HEK293T (cell line): ENCODE measurements around the gene FAM76B.

ENCODE experiments used
- FOXA1 ChIP-seq: fragments of 450-650 bp; IDR thresholded peaks from 2 replicates; pipeline ENCODE4 v1.6.1; 2016; ENCODE audit warnings: mild to moderate bottlenecking
- FOXK2 ChIP-seq: fragments of 450-650 bp; IDR thresholded peaks from 2 replicates; pipeline ENCODE4 v1.6.1; 2016; ENCODE audit warnings: mild to moderate bottlenecking
- LEF1 ChIP-seq: fragments of 450-650 bp; IDR thresholded peaks from 2 replicates; pipeline ENCODE4 v1.6.1; 2017; ENCODE audit warnings: mild to moderate bottlenecking, borderline replicate concordance
- NFRKB ChIP-seq: fragments of 450-650 bp; IDR thresholded peaks from 2 replicates; pipeline ENCODE4 v1.6.1; 2016; ENCODE audit warnings: mild to moderate bottlenecking, moderate library complexity
- SUZ12 ChIP-seq: fragments of 450-650 bp; IDR thresholded peaks from 2 replicates; pipeline ENCODE4 v1.6.1; 2016; ENCODE audit warnings: mild to moderate bottlenecking

GRCh38 chr11:95800438-95800837 is 10.9 kb upstream of the FAM76B start:
- TF ChIP-seq NFRKB (no peak), LEF1 (no peak), SUZ12 (no peak), FOXK2 (no peak), FOXA1 (no peak)
